PC-3 (cell line): ENCODE data around the gene DHRS4L2.
"Not testable (repeated sequence)": the region's sequence is repeated elsewhere in the genome, so short reads cannot be mapped to it uniquely, and the experiment has no call there.

Experiments used
- CTCF ChIP-seq: fragments of 300-600 bp; sonication (generic); conservative IDR thresholded peaks from 2 replicates; pipeline ENCODE4 v1.5.1; 2017; ENCODE audit warnings: antibody characterized with exemption, low read depth, mild to moderate bottlenecking, low read length
- EZH2 ChIP-seq: fragments of 300-600 bp; sonication (generic); IDR thresholded peaks from one replicate; pipeline ENCODE4 v1.6.1; 2017; ENCODE audit warnings: antibody characterized with exemption, mild to moderate bottlenecking, low read length; ENCODE audit not compliant: unreplicated experiment

- not testable (repeated sequence) for TF ChIP-seq CTCF, EZH2
Measured at GRCh38 chr14:23960899-23961298, 27.8 kb upstream of the DHRS4L2 start.
